SK-MEL-5 (cell line): ENCODE data around the gene NPM3. TPM values are rescaled to one million over a fixed set of nuclear protein-coding genes. Genes with fewer than 3 reads are reported as not detected.

ENCODE experiments used
- DNase-seq: peaks from one replicate; pipeline ENCODE4 v3.0.0-alpha.2; 2016; ENCODE audit warnings: low read depth, low spot score
- in situ Hi-C: cut with HindIII; loops from 2 replicates; pipeline ENCODE4 v1.10.0; 2016; ENCODE audit warnings: low sequenced_read_pairs, high pct_unique_total_duplicates, low pct_unique_long_range_greater_than_20kb
- total RNA-seq: library from RNA; depleted of rRNA; stranded (reverse); fragments of >200 nt; shearing (Covaris generic); gene quantifications from 2 replicates; pipeline ENCODE4 v1.2.3, GENCODE V29; 2014

Gene NPM3
- total RNA-seq, 1 experiment from 2014 or later, result 61.5 TPM

GRCh38 chr10:101767966-101768790 lies 15.1 kb downstream of the NPM3 start:
- DNase-seq, result no peak
- in situ Hi-C loops, result no loop called here

- in situ Hi-C loops, result no loop called here
- DNase-seq, result no peak
Measured at GRCh38 chr10:101767600-101767945, 15.7 kb downstream of the NPM3 start.

GRCh38 chr10:101766753-101767599 lies 16.3 kb downstream of the NPM3 start:
- DNase-seq, result no peak
- in situ Hi-C loops, result no loop called here

- no peak for DNase-seq
- in situ Hi-C loops, result no loop called here
Measured at GRCh38 chr10:101766306-101766705, 16.9 kb downstream of the NPM3 start.

- in situ Hi-C loops, result no loop called here
- no peak for DNase-seq
Measured at GRCh38 chr10:101763141-101763846, 20.0 kb downstream of the NPM3 start.

- in situ Hi-C loops, result no loop called here
- no peak for DNase-seq
Measured at GRCh38 chr10:101762736-101763135, 20.5 kb downstream of the NPM3 start.

- no peak for DNase-seq
- in situ Hi-C loops, result no loop called here
Measured at GRCh38 chr10:101761226-101761625, 22.0 kb downstream of the NPM3 start.

- in situ Hi-C loops, result no loop called here
- DNase-seq, result no peak
Measured at GRCh38 chr10:101760510-101760909, 22.7 kb downstream of the NPM3 start.

- in situ Hi-C loops, result no loop called here
- no peak for DNase-seq
Measured at GRCh38 chr10:101759309-101760247, 23.7 kb downstream of the NPM3 start.

- in situ Hi-C loops, result no loop called here
- DNase-seq, result no peak
Measured at GRCh38 chr10:101758858-101759257, 24.4 kb downstream of the NPM3 start.

- in situ Hi-C loops, result no loop called here
Measured at GRCh38 chr10:101752241-101752640, 31.0 kb downstream of the NPM3 start.

GRCh38 chr10:101749047-101750016 lies 33.9 kb downstream of the NPM3 start:
- in situ Hi-C loops, result no loop called here
- DNase-seq, result peak; percentile 65

More at GRCh38 chr10:101752241-101752640, 31.0 kb downstream of the NPM3 start:
- no peak for DNase-seq

GRCh38 chr10:101748496-101748895 lies 34.8 kb downstream of the NPM3 start:
- in situ Hi-C loops, result no loop called here
- DNase-seq, result no peak

- in situ Hi-C loops, result no loop called here
Measured at GRCh38 chr10:101745074-101745696, 38.1 kb downstream of the NPM3 start.

GRCh38 chr10:101744267-101744666 lies 39.0 kb downstream of the NPM3 start:
- no peak for DNase-seq
- in situ Hi-C loops, result no loop called here

More at GRCh38 chr10:101745074-101745696, 38.1 kb downstream of the NPM3 start:
- no peak for DNase-seq

GRCh38 chr10:101741938-101742337 lies 41.3 kb downstream of the NPM3 start:
- in situ Hi-C loops, result no loop called here

More at GRCh38 chr10:101741938-101742337, 41.3 kb downstream of the NPM3 start:
- DNase-seq, result no peak
